IMR-90 (cell line): ENCODE results near the gene APOC1. TPM values are rescaled to one million over a fixed set of nuclear protein-coding genes. Genes with fewer than 3 reads are reported as not detected.
A peak's percentile ranks its signal among the peaks of the same experiment; 100 is the strongest.

Source experiments
- ATAC-seq: fragments of 200-7000 bp; cut with Tn5 transposase; 2 replicates; pipeline ENCODE4 v1.9.1; 2020; ENCODE audit warnings: low read depth, mild to moderate bottlenecking, moderate library complexity
- BruUV-seq: library from RNA; stranded (reverse); fragments of 400-500 nt; replicated peaks from 2 replicates; lab custom pipeline; 2021; lab: Mats Ljungman, UMichigan
- CTCF ChIA-PET: fragments of 300-600 bp; formaldehyde crosslinking; extraction: SDS; loops from one replicate; lab custom pipeline; 2021; ENCODE audit warnings: antibody characterized with exemption; lab: Yijun Ruan, JAX
- POLR2A ChIA-PET: fragments of 300-600 bp; sonication (Branson Sonifier 250); formaldehyde crosslinking; loops from one replicate; lab custom pipeline; 2022; ENCODE audit warnings: antibody characterized with exemption; ENCODE audit not compliant: unreplicated experiment; lab: Charles Lee
- DNase-seq: peaks from one replicate; pipeline ENCODE4 v3.0.0; 2013
- H2AFZ ChIP-seq: replicated peaks from 2 replicates; pipeline ENCODE3; 2013; ENCODE audit warnings: low read length, mild to moderate bottlenecking; ENCODE audit not compliant: poor library complexity
- H2AK5ac ChIP-seq: 2 replicates; pipeline ENCODE4 v1.6.1; 2013; ENCODE audit warnings: low read depth, low read length, inconsistent platforms
- H2AK9ac ChIP-seq: replicated peaks from 2 replicates; pipeline ENCODE3; 2013; ENCODE audit warnings: mild to moderate bottlenecking, low read depth, low read length, moderate library complexity; ENCODE audit not compliant: poor library complexity
- H2BK120ac ChIP-seq: 2 replicates; pipeline ENCODE4 v1.6.1; 2013; ENCODE audit warnings: low read depth, low read length, inconsistent platforms
- H2BK15ac ChIP-seq: 3 replicates; pipeline ENCODE4 v1.6.1; 2013; ENCODE audit warnings: low read depth, low read length, inconsistent platforms
- H2BK20ac ChIP-seq: 2 replicates; pipeline ENCODE4 v1.6.1; 2013; ENCODE audit warnings: low read depth, mild to moderate bottlenecking, inconsistent platforms, low read length, moderate library complexity
- H2BK5ac ChIP-seq: 2 replicates; pipeline ENCODE4 v1.6.1; 2013; ENCODE audit warnings: mild to moderate bottlenecking, low read depth, low read length, inconsistent platforms; ENCODE audit not compliant: poor library complexity, severe bottlenecking
- H3K14ac ChIP-seq: replicated peaks from 2 replicates; pipeline ENCODE4 v1.6.1; 2013; ENCODE audit warnings: low read depth, low read length, inconsistent platforms
- H3K18ac ChIP-seq: 2 replicates; pipeline ENCODE4 v1.6.1; 2013; ENCODE audit warnings: low read depth, low read length, control low read depth
- H3K23ac ChIP-seq: 2 replicates; pipeline ENCODE4 v1.6.1; 2013; ENCODE audit warnings: low read depth, low read length, inconsistent platforms
- H3K27ac ChIP-seq: 2 replicates; pipeline ENCODE4 v1.5.1; 2013; ENCODE audit warnings: mild to moderate bottlenecking, control low read depth, low read length; ENCODE audit not compliant: insufficient read depth
- H3K27me3 ChIP-seq: 2 replicates; pipeline ENCODE4 v1.6.1; 2013; ENCODE audit warnings: low read length; ENCODE audit not compliant: control insufficient read depth, insufficient read depth
- H3K36me3 ChIP-seq: 2 replicates; pipeline ENCODE4 v1.6.1; 2013; ENCODE audit warnings: low read length, mixed read lengths; ENCODE audit not compliant: control insufficient read depth, insufficient read depth
- H3K4ac ChIP-seq: 2 replicates; pipeline ENCODE4 v1.6.1; 2013; ENCODE audit warnings: low read depth, low read length, inconsistent platforms
- H3K4me1 ChIP-seq: 2 replicates; pipeline ENCODE4 v1.6.1; 2013; ENCODE audit warnings: low read length, mixed read lengths; ENCODE audit not compliant: control insufficient read depth, insufficient read depth
- H3K4me2 ChIP-seq: 2 replicates; pipeline ENCODE4 v1.6.1; 2013; ENCODE audit warnings: low read depth, mild to moderate bottlenecking, control low read depth, low read length, moderate library complexity
- H3K4me3 ChIP-seq: 2 replicates; pipeline ENCODE4 v1.5.1; 2013; ENCODE audit warnings: low read depth, mild to moderate bottlenecking, control low read depth, low read length, moderate library complexity; ENCODE audit not compliant: insufficient read depth
- H3K56ac ChIP-seq: 2 replicates; pipeline ENCODE4 v1.6.1; 2013; ENCODE audit warnings: low read length, inconsistent platforms; ENCODE audit not compliant: insufficient read depth; ENCODE audit errors: extremely low read depth
- H3K79me1 ChIP-seq, 2 experiments: 2 replicates each; pipeline ENCODE4 v1.6.1; 2013; ENCODE audit warnings: low read length in 2 of 2, inconsistent platforms in 1 of 2, low read depth in 1 of 2
- H3K9ac ChIP-seq: 2 replicates; pipeline ENCODE4 v1.6.1; 2013; ENCODE audit warnings: low read depth, low read length, control low read depth
- H3K9me1 ChIP-seq: 2 replicates; pipeline ENCODE4 v1.6.1; 2013; ENCODE audit warnings: low read length, inconsistent platforms; ENCODE audit not compliant: insufficient read depth
- H3K9me3 ChIP-seq: 2 replicates; pipeline ENCODE4 v1.6.1; 2013; ENCODE audit warnings: low read length; ENCODE audit not compliant: control insufficient read depth, insufficient read depth
- H4K20me1 ChIP-seq: 2 replicates; pipeline ENCODE4 v1.6.1; 2013; ENCODE audit warnings: low read length, inconsistent platforms; ENCODE audit not compliant: insufficient read depth
- H4K5ac ChIP-seq: 2 replicates; pipeline ENCODE4 v1.6.1; 2013; ENCODE audit warnings: mild to moderate bottlenecking, low read depth, low read length, control low read depth
- H4K8ac ChIP-seq, 2 experiments: 2 replicates each; pipeline ENCODE4 v1.6.1; 2013; ENCODE audit warnings: low read depth in 2 of 2, low read length in 2 of 2, control low read depth in 1 of 2, inconsistent platforms in 1 of 2
- H4K91ac ChIP-seq: 2 replicates; pipeline ENCODE4 v1.6.1; 2013; ENCODE audit warnings: low read depth, low read length, inconsistent platforms; ENCODE audit not compliant: insufficient read depth
- BHLHE40 ChIP-seq: fragments of 150-350 bp; IDR thresholded peaks from 2 replicates; pipeline ENCODE4 v1.6.1; 2016; ENCODE audit warnings: mild to moderate bottlenecking, low read depth, low read length
- CEBPB ChIP-seq: IDR thresholded peaks from 2 replicates; pipeline ENCODE4 v1.6.1; 2012; ENCODE audit warnings: low read depth, low read length, improper control_type of control experiment
- CHD1 ChIP-seq: IDR thresholded peaks from 2 replicates; pipeline ENCODE4 v1.6.1; 2012; ENCODE audit warnings: low read depth, low read length, improper control_type of control experiment
- CTCF ChIP-seq: conservative IDR thresholded peaks from 2 replicates; pipeline ENCODE4 v1.5.1; 2012; ENCODE audit warnings: mild to moderate bottlenecking, low read depth, low read length, improper control_type of control experiment
- ELK1 ChIP-seq: fragments of 150-350 bp; IDR thresholded peaks from 2 replicates; pipeline ENCODE4 v1.6.1; 2016; ENCODE audit warnings: low read depth, mild to moderate bottlenecking, low read length, moderate library complexity, borderline replicate concordance
- FOS ChIP-seq: fragments of 150-350 bp; IDR thresholded peaks from 2 replicates; pipeline ENCODE4 v1.6.1; 2016; ENCODE audit warnings: low read depth, low read length
- MAFK ChIP-seq: IDR thresholded peaks from 2 replicates; pipeline ENCODE4 v1.6.1; 2012; ENCODE audit warnings: low read depth, low read length, improper control_type of control experiment
- MAZ ChIP-seq: IDR thresholded peaks from 2 replicates; pipeline ENCODE4 v1.6.1; 2012; ENCODE audit warnings: low read depth, mild to moderate bottlenecking, low read length, improper control_type of control experiment, moderate library complexity, borderline replicate concordance
- MXI1 ChIP-seq: IDR thresholded peaks from 2 replicates; pipeline ENCODE4 v1.6.1; 2012; ENCODE audit warnings: low read depth, mild to moderate bottlenecking, low read length, moderate library complexity, borderline replicate concordance
- NFE2L2 ChIP-seq: fragments of 150-350 bp; IDR thresholded peaks from 2 replicates; pipeline ENCODE4 v1.6.1; 2016; ENCODE audit warnings: low read depth, mild to moderate bottlenecking, low read length
- POLR2A ChIP-seq: IDR thresholded peaks from 2 replicates; pipeline ENCODE4 v1.6.1; 2012; ENCODE audit warnings: mild to moderate bottlenecking, low read depth, low read length
- RAD21 ChIP-seq: IDR thresholded peaks from 2 replicates; pipeline ENCODE4 v1.6.1; 2012; ENCODE audit warnings: low read length, improper control_type of control experiment
- RCOR1 ChIP-seq: IDR thresholded peaks from 2 replicates; pipeline ENCODE4 v1.6.1; 2012; ENCODE audit warnings: mild to moderate bottlenecking, low read length, improper control_type of control experiment; ENCODE audit not compliant: insufficient replicate concordance
- RFX5 ChIP-seq: IDR thresholded peaks from 2 replicates; pipeline ENCODE4 v1.8.0; 2012; ENCODE audit warnings: low read depth, mild to moderate bottlenecking, low read length, moderate library complexity
- SMC3 ChIP-seq: fragments of 150-350 bp; IDR thresholded peaks from 2 replicates; pipeline ENCODE4 v1.6.1; 2016; ENCODE audit warnings: low read depth, mild to moderate bottlenecking, antibody characterized with exemption, low read length, moderate library complexity
- WGBS, 2 experiments: methylation state at CpG; one replicate each; pipeline versions ENCODE4 v1.1.5 to v1.1.7; 2013; ENCODE audit warnings: missing lambda C conversion rate in 2 of 2; ENCODE audit not compliant: insufficient read length in 1 of 2; ENCODE audit errors: extremely low coverage in 2 of 2; 5-methylcytosine and 5-hydroxymethylcytosine counted together
- dilution Hi-C: fragments of 300-500 bp; cut with HindIII; formaldehyde crosslinking; loops from one replicate; pipeline ENCODE4 v1.14.3; 2018; ENCODE audit warnings: low sequenced_read_pairs; ENCODE audit not compliant: unreplicated experiment
- in situ Hi-C: fragments of 300-500 bp; cut with MboI; formaldehyde crosslinking; loops from 3 replicates; pipeline ENCODE4 v1.14.3; 2019; ENCODE audit warnings: low sequenced_read_pairs, inconsistent platforms, mixed read lengths
- intact Hi-C: fragments of 100-400 bp; cut with micrococcal nuclease; formaldehyde crosslinking; loops from 2 replicates; pipeline ENCODE4 v1.10.0; 2022
- polyA plus RNA-seq, 3 experiments: library from polyadenylated mRNA; depleted of rRNA; stranded (reverse); fragments of >200 nt; gene quantifications; 2 replicates each; pipeline ENCODE4 v1.2.3, GENCODE V29; 2012; ENCODE audit warnings: low replicate concordance in 1 of 3
- total RNA-seq: library from RNA; depleted of rRNA; stranded (reverse); fragments of >200 nt; gene quantifications from 2 replicates; pipeline ENCODE4 v1.2.3, GENCODE V29; 2012

Gene APOC1
- total and polyA plus RNA-seq, 2 of the 4 experiments (the other 2 are of a cell fraction): 1.1 TPM; not detected in 1

- H4K91ac ChIP-seq: peak overlapping the region; percentile 48; the same call in 1 of the 2 replicates
- peak overlapping the region; percentile 69 for H2BK20ac ChIP-seq
- no peaks in the 10 kb centered on the region for H3K79me1 ChIP-seq
- peak overlapping the region; percentile 78 for H2BK120ac ChIP-seq
- H2AK9ac ChIP-seq: no peak overlapping the region
- no peak overlapping the region for H3K56ac ChIP-seq
- peak overlapping the region; percentile 76 for H3K14ac ChIP-seq
- H2AFZ ChIP-seq: peak overlapping the region; percentile 75
- POLR2A ChIA-PET: no interaction called here
- CTCF ChIA-PET: interaction anchor here (0.9 to 1.1 kb wide), 2 partner anchors 13 to 36 kb away, joined by 3 to 4 read pairs; no protein-coding TSS in a partner anchor
- peak overlapping the region; percentile 41 to 80; a peak in 3 of 4 replicates for H4K8ac ChIP-seq
- H3K9ac ChIP-seq: peak overlapping the region; percentile 32
- intact Hi-C loops (no loop called here), dilution Hi-C loops (no loop called here), in situ Hi-C loops (no loop called here)
- H3K9me3 ChIP-seq: no peaks in the 10 kb centered on the region
- peak overlapping the region; percentile 71; the same call in 1 of the 2 replicates for H3K27ac ChIP-seq
- H3K4ac ChIP-seq: peak overlapping the region; percentile 72; the same call in 1 of the 2 replicates
- DNase-seq: peak; percentile 49
- WGBS, 2 experiments: no CpG with 5 or more reads among the region's 8 CpGs
- H3K4me1 ChIP-seq: peaks cover 23% of the 10 kb centered on the region
- H3K4me3 ChIP-seq: no peak overlapping the region
- BruUV-seq: no TSS peak
- peak overlapping the region; percentile 53 for H3K4me2 ChIP-seq
- no peak overlapping the region; the same call in 1 of the 2 replicates for H2AK5ac ChIP-seq
- H2BK5ac ChIP-seq: peak overlapping the region; percentile 61
- no peaks in the 10 kb centered on the region for H3K36me3 ChIP-seq
- peak overlapping the region; percentile 82 for H3K18ac ChIP-seq
- no peaks in the 10 kb centered on the region for H3K9me1 ChIP-seq
- H2BK15ac ChIP-seq: no peak overlapping the region; the same call in 2 of the 3 replicates
- peak overlapping the region; percentile 75; the same call in 1 of the 2 replicates for H3K23ac ChIP-seq
- peak overlapping the region; percentile 92 for H4K5ac ChIP-seq
- peak; percentile 65 for ATAC-seq
- peaks cover 2% of the 10 kb centered on the region for H3K27me3 ChIP-seq
- H4K20me1 ChIP-seq: no peaks in the 10 kb centered on the region
- TF ChIP-seq MAFK (no peak), CEBPB (peak; percentile 91), CHD1 (no peak), ELK1 (no peak), POLR2A (no peak), RCOR1 (no peak), MXI1 (peak; percentile 56; the same call in 1 of the 2 replicates), NFE2L2 (no peak), CTCF (no peak), SMC3 (no peak), RFX5 (peak; percentile 62; the same call in 1 of the 2 replicates), FOS (no peak), BHLHE40 (no peak), MAZ (peak; percentile 33; the same call in 1 of the 2 replicates), RAD21 (no peak)
Observed at GRCh38 chr19:44925114-44925891, 10.9 kb downstream of the APOC1 start.
